Uterus (tissue), 4 donors: Measurements from ENCODE around the gene MADD. TPM values are rescaled to one million over a fixed set of nuclear protein-coding genes. Genes with fewer than 3 reads are reported as not detected.

Experiments
- DNase-seq, 2 donors: peaks; one replicate each; pipeline ENCODE4 v3.0.0-alpha.2; 2019 to 2020
- H3K27ac ChIP-seq, 2 donors: fragments of 200-600 bp; sonication (generic); 1 replicate in 1 of 2; 2 replicates in 1 of 2; pipeline ENCODE4 v1.5.1; 2016 to 2018
- H3K27me3 ChIP-seq, 2 donors: fragments of 200-600 bp; sonication (generic); one replicate each; pipeline ENCODE4 v1.5.1; 2018 to 2019; ENCODE audit warnings: control low read depth in 1 of 2
- H3K36me3 ChIP-seq, 2 donors: fragments of 200-600 bp; sonication (generic); one replicate each; pipeline ENCODE4 v1.5.1; 2019; ENCODE audit warnings: control low read depth in 1 of 2
- H3K4me1 ChIP-seq, 2 donors: fragments of 200-600 bp; sonication (generic); one replicate each; pipeline ENCODE4 v1.5.1; 2018 to 2019; ENCODE audit warnings: control low read depth in 1 of 2
- H3K4me3 ChIP-seq, 2 donors: fragments of 200-600 bp; sonication (generic); 1 replicate in 1 of 2; 2 replicates in 1 of 2; pipeline ENCODE4 v1.5.1; 2018 to 2019; ENCODE audit warnings: mild to moderate bottlenecking in 1 of 2
- H3K9me3 ChIP-seq, 2 donors: fragments of 200-600 bp; sonication (generic); one replicate each; pipeline ENCODE4 v1.5.1; 2019; ENCODE audit warnings: control low read depth in 1 of 2
- CTCF ChIP-seq, 4 experiments: fragments of 200-600 bp in 2 of 4; fragments of 450-650 bp in 2 of 4; sonication (generic) in 2 of 4; IDR thresholded peaks; one replicate each; pipeline ENCODE4 v1.5.1; 2016 to 2019; ENCODE audit warnings: antibody characterized with exemption in 4 of 4, mild to moderate bottlenecking in 2 of 4, moderate library complexity in 1 of 4
- POLR2A ChIP-seq, 2 donors: fragments of 450-650 bp; IDR thresholded peaks; one replicate each; pipeline ENCODE4 v1.6.1; 2016; ENCODE audit warnings: antibody characterized with exemption in 2 of 2, mild to moderate bottlenecking in 1 of 2, moderate library complexity in 1 of 2
- intact Hi-C: fragments of 100-400 bp; cut with DNase I; formaldehyde crosslinking; loops from one replicate; pipeline ENCODE4 v1.15.1; 2023; ENCODE audit warnings: low total_unique reads
- total RNA-seq, 4 donors: library from RNA; depleted of rRNA in 3 of 4; stranded (reverse); fragments of >200 nt in 3 of 4; gene quantifications; one replicate each; pipeline versions ENCODE4 v1.1.0 to v1.2.4, GENCODE V29; 2014 to 2023
- donor health status: DM: yes; HTN: yes; CAD: no.

Gene MADD
- total RNA-seq, 4 donors from 2014 or later = 26.8 to 234 (median 47.2) TPM

DNA sequence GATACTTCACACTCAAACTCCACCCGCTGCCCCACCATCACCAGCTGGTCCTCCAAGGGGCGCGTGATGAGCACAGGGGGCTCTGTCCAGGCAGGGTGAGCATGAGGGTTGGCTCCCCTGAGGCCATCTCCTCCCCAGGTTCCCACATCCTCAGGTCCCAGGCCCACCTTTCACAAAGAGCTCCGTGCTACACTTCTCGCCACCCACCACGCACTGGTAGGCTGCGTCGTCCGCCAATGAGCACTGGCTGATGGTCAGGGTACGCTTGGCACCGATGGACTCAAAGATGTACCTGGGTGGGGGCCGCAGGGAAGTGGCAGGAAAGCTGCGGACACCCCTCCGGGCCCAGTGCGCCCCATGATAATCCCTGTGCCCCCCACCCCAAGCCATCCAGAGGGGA is 72.9 kb downstream of the MADD start:
- Histone ChIP-seq H3K4me1 (no peaks in the 10 kb centered on the region), H3K27me3 (no peaks in the 10 kb centered on the region), H3K9me3 (no peaks in the 10 kb centered on the region), H3K36me3 (no peaks in the 10 kb centered on the region), H3K4me3 (no peak overlapping the region), H3K27ac (no peak overlapping the region)
- intact Hi-C loops = loop anchor here (10.0 kb wide), 1 partner anchor 178 kb away; no protein-coding TSS in a partner anchor
- no peak for TF ChIP-seq CTCF (IDR thresholded peaks at IDR 0.05)
- TF ChIP-seq POLR2A (IDR thresholded peaks at IDR 0.05) = no peak
- DNase-seq = no peak

- no peaks in the 10 kb centered on the region for H3K4me1 ChIP-seq
- TF ChIP-seq CTCF (IDR thresholded peaks at IDR 0.05) = no peak
- no peak for TF ChIP-seq POLR2A (IDR thresholded peaks at IDR 0.05)
- no peaks in the 10 kb centered on the region for H3K36me3 ChIP-seq
- H3K9me3 ChIP-seq = no peaks in the 10 kb centered on the region
- no peaks in the 10 kb centered on the region for H3K27me3 ChIP-seq
- intact Hi-C loops = loop anchor here (10.0 kb wide), 1 partner anchor 181 kb away; no protein-coding TSS in a partner anchor
- no peak overlapping the region for H3K4me3 ChIP-seq
- H3K27ac ChIP-seq = no peak overlapping the region
- DNase-seq = no peak
These were observed 76.1 kb downstream of the MADD start for GRCh38 chr11:47345890-47346563.

GRCh38 chr11:47347137-47347536 is 77.2 kb downstream of the MADD start:
- TF ChIP-seq CTCF (IDR thresholded peaks at IDR 0.05) = no peak
- no peak for TF ChIP-seq POLR2A (IDR thresholded peaks at IDR 0.05)
- intact Hi-C loops = loop anchor here (10.0 kb wide), 1 partner anchor 182 kb away; no protein-coding TSS in a partner anchor
- H3K9me3 ChIP-seq = no peaks in the 10 kb centered on the region
- H3K27ac ChIP-seq = no peak overlapping the region
- no peaks in the 10 kb centered on the region for H3K27me3 ChIP-seq
- H3K4me3 ChIP-seq = no peak overlapping the region
- no peaks in the 10 kb centered on the region for H3K4me1 ChIP-seq
- H3K36me3 ChIP-seq = no peaks in the 10 kb centered on the region
- DNase-seq = no peak

- Histone ChIP-seq H3K4me3 (no peak overlapping the region), H3K4me1 (no peaks in the 10 kb centered on the region), H3K36me3 (no peaks in the 10 kb centered on the region), H3K9me3 (no peaks in the 10 kb centered on the region), H3K27ac (no peak overlapping the region), H3K27me3 (no peaks in the 10 kb centered on the region)
- intact Hi-C loops = loop anchor here (10.0 kb wide), 1 partner anchor 183 kb away; no protein-coding TSS in a partner anchor
- DNase-seq = no peak
- TF ChIP-seq POLR2A (IDR thresholded peaks at IDR 0.05) (no peak), CTCF (IDR thresholded peaks at IDR 0.05) (no peak)
These were observed 78.3 kb downstream of the MADD start for GRCh38 chr11:47348131-47348802.

- TF ChIP-seq CTCF (IDR thresholded peaks at IDR 0.05) = no peak
- TF ChIP-seq POLR2A (IDR thresholded peaks at IDR 0.05) = no peak
- no peaks in the 10 kb centered on the region for H3K9me3 ChIP-seq
- no peak overlapping the region for H3K4me3 ChIP-seq
- DNase-seq = no peak
- no peaks in the 10 kb centered on the region for H3K36me3 ChIP-seq
- intact Hi-C loops = loop anchor here (10.0 kb wide), 1 partner anchor 184 kb away; no protein-coding TSS in a partner anchor
- H3K27ac ChIP-seq = no peak overlapping the region
- H3K27me3 ChIP-seq = no peaks in the 10 kb centered on the region
- H3K4me1 ChIP-seq = no peaks in the 10 kb centered on the region
These were observed 78.9 kb downstream of the MADD start for GRCh38 chr11:47348859-47349258.
